ENCODE measurements around the gene TMC1.

The TMC1 gene

DNA sequence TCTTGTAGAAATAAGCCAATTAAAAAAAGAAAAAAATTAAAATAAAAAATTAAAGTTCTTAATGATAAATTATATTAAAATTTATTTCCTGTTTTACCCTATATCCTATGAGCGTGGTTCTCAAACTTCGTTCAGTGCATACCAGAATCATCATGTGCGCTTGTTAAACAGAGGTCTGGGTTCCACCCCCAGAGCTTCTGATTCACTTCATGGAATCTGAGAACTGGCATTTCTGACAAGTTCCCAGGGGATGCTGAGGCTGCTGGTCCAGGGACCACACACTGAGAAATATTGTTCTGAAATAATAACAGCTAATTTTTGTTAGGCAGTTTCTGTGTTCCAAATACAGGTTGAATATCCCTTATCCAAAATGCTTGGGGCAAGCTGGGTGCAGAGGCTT lies 79.3 kb downstream of the TMC1 start:
- no peak for DNase-seq (ENCODE audit: low read depth in 4 of 4, low spot score in 1 of 4)

DNA sequence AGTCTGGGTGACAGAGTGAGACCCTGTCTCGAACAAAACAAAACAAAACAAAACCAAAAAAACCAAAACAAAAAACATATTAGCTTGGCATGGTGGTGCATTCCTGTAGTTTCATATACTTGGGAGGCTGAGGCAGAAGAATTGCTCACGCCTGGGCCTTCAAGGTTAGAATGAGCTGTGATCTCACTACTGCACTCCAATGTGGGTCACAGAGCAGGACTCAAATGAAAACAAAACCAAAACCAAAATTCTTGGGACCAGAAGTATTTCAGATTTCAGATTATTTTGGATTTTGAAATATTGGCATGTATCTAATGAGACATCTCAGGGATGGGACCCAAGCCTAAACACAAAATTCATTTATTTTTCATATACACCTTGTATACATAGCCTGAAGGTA lies 80.2 kb downstream of the TMC1 start:
- no peak for DNase-seq (ENCODE audit: low read depth in 4 of 4, low spot score in 1 of 4)

DNA sequence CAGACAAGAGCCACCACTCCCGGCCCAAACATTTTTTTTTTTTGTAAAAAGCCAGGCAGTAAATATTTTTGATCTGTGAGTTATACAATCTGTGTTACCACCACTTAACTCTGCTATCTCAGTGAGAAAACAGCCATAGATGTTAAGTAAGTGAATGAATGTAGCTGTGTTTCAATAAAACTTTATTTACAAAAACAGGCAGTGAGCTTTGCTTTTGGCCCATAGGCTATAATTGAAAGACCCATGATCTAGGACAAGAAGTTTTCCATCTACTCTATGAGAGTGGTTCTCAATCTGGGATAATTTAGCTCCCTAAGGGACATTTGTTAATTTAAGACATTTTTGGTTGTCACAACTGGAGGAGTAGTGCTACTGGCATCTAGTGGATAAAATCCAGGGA lies 91.0 kb downstream of the TMC1 start:
- no peak for DNase-seq (ENCODE audit: low read depth in 4 of 4, low spot score in 1 of 4)

DNA sequence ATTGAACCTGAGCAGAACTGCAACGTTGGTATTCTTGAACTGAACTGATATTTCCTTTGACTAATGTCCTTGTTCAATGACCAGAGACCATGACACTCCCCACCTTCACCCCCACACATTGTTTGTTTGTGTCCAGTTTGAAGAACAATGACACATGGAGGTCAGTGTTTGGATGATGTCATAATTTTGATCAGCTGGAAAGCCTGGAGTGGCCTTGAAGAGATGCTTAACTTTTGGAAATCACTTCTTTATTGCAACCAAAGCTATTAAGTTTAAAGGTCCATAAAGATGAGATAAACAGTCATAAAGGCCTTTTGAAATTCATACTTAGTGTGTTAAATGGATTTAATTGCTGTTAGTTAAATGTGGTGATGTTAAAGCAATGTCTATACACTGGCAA lies 92.7 kb downstream of the TMC1 start:
- no peak for DNase-seq (ENCODE audit: low read depth in 4 of 4, low spot score in 1 of 4)

DNA sequence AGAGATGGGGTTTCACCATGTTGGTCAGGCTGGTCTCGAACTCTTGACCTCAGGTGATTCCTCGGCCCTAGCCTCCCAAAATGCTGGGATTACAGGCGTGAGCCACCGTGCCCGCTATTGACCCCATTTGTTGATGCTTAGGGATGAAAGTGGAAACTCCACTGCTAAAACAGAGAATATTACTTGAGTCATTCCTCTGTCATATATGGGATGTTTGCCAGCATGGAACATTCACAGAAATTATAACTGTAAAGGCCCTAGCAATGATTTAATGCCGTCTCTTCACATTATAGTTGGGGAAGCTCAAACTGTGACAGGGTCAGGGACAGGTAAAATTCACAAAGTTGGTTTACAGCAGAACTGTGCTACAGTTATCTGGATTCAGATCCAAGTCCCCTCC lies 94.5 kb downstream of the TMC1 start:
- no peak for DNase-seq (ENCODE audit: low read depth in 4 of 4, low spot score in 1 of 4)

DNA sequence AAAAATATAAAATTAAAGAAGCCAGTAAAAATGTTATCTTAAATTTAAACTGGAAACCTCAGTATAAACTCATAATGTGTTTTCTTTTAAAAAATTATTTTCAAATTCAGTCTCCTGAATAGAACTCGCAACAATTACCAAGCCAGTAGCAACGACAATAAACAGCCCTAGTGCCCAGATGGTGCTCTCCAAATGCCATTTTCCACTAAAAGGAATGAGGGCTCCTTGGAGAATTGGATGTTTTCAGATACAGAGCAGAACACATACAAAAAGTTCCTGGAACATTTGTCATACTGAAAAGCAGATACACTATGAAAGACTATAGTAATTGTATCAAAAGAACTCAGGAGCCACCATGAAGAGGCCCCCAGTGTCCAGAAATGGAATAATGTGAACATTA lies 97.4 kb downstream of the TMC1 start:
- DNase-seq (ENCODE audit: low read depth in 4 of 4, low spot score in 1 of 4): no peak

DNA sequence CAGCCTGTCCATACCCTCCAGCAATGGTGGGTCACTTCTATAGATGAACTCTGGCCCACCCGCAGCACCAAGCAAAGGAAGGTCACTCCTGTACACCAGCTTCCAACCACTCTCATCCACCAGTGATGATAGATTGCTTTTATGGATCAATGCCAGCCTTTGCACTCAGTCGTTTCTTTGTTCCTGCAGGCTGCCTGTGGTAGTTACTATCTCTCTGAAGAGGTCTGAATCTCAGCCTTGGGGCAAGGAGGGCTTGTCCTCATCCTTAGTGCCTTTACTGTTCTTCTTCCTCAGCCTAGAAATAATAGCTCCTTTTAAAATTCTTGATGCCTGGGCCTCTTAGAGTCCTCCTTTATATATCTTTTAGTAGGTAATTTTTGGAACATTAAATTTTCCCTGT lies 100.8 kb downstream of the TMC1 start:
- DNase-seq (ENCODE audit: low read depth in 4 of 4, low spot score in 1 of 4): no peak

DNA sequence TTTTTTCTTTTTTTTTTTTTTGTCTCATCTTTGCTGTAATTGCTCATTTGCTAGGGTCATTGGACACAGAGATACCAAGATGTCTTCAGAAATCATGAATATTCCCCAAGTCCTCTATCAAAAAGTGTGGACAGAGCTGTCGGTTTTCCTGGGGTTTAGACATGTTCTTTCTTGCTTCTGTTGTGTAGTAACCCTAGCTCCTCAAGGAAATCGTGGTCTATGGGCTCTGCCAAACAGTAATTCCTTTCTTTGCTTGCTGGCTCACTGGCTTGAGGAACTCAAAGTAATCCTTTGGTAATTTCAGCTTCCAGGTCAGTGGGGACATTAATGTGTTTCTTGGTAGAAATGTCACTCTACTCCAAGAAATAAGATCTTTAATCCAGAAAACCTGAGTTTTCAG lies 101.7 kb downstream of the TMC1 start:
- no peak for DNase-seq (ENCODE audit: low read depth in 4 of 4, low spot score in 1 of 4)

DNA sequence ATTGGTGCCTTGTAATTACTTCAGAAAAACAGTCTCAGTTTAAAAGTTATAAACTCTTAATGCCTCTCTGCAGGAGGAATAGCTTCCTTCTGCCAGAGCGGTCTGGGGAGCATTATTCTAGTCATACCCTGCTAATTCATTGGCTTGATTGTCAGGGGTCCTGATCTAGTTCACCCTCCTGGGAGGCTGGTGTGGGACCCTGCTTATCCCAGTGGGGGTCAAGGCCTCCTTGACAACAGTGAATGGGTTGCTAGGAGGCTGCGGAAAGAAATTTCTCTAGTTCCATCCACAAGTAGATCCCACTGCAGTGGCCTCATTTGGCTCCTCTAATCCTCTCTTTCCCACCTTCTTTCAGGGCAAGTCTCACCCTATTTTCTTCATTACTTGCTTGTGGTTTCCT lies 105.7 kb downstream of the TMC1 start:
- DNase-seq (ENCODE audit: low read depth in 4 of 4, low spot score in 1 of 4): no peak

DNA sequence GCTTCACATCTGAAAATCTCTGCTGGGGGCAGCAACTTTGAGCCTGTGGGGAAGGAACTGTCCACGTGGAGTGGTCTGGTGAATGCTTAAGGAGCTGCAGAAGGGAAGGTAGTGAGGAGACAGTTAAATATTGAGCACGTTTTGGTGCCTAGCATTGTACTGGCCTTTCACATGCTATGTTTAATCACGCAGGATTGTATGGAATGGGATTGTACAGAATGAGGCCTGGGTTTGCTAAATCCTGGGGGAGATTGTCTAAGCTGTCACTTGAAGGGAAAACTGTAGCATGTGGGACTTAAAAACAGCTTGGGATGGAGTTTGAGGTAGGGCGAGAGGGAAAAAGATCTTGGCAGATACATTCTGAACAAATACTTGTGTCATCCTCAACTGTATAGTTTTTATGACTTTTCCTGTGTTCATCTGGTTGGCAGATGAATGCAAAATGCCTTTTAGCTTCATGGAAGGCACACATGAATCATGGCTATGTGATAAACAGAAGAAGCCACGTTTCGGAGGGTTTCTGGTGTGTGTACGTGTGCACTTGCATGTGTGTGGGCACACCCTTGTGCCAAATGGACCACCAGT lies 106.6 kb downstream of the TMC1 start:
- no peak for DNase-seq (ENCODE audit: low read depth in 4 of 4, low spot score in 1 of 4)

DNA sequence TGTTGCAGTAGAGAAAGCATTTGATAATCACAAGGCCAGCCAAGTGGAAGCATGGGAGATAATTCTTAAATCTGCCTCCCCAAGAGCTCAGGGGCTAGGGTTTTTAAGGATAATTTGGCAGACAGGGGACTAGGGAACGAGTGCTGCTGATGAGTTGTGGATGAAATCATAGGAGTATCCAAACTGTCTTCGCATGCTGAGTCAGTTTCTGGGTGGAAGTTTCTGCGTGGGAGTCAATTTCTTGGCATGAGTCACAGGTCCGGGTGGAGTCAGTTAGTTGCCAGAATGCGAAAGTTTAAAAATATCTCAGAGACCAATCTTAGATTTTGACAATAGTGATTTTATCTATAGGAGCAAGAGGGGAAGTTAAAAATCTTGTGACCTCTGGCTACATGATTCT lies 112.6 kb downstream of the TMC1 start:
- DNase-seq (ENCODE audit: low read depth in 4 of 4, low spot score in 1 of 4): no peak

DNA sequence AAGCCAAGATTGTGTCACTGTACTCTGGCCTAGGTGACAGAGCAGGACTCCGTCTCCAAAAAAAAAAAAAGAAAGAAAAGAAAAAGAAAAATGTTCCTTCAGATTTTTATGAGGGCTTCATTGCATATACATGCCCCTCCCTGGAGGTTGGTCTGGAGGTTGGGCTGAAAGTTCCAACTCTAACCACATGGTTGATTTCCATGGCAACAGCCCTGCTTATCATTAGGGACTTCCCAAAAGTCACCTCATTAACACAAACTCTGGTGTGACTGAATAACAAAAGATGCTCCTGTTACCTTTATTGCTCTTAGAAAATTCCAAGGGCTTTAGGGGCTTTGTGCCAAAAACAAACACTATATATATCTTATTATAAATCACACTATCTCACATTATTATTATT lies 113.8 kb downstream of the TMC1 start:
- no peak for DNase-seq (ENCODE audit: low read depth in 4 of 4, low spot score in 1 of 4)

DNA sequence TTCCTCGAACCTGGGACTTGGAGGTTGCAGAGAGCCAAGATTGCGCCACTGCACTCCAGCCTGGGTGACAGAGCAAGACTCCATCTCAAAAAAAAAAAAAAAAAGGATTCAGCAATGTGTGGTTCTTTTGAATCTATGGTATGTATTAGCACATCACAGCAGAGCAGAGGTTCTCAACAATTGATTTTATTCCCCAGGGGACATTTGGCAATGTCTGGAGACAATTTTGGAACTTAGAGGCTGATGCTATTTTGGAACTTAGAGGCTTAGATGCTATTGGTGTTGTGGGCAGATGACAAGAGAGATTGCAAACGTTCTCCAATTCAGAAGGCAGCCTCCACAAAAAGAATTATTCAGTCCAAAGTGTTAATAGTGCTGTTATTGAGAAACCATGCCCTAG lies 115.2 kb downstream of the TMC1 start:
- no peak for DNase-seq (ENCODE audit: low read depth in 4 of 4, low spot score in 1 of 4)

DNA sequence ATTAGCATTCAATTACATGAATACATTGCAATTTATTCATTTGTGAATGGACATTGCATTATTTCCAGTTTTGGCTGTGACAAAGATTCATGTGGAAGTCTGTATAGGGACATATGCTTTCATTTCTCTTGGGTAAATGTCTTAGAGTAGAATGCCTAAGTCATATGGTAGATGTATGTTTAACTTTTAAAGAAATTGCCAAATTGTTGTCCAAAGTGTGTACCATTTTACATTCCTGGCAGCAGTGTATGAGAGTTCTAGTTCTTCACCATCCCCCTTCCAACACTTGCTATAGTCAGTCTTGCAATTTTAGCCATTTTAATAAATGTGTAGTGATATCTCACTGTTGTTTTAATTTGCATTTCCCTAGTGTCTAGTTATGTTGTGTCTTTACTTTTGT lies 122.2 kb downstream of the TMC1 start:
- DNase-seq (ENCODE audit: low read depth in 4 of 4, low spot score in 1 of 4): no peak

DNA sequence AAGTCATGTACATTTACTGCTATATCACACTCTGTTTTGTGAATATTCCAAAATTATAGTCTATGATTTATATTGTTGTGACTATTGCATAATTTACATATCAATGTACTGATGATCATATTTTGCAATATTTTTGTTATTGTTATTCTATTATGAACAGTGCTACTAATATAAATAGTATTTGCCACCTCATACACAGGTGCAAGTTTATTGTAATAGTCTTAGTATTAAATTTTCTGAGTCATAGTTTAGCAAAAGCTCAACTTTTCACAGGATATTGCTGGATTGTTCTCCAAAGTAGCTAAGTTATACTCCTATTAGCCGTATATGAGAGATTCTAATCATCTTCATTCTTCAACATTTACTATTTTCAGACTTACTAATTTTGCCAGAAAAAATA lies 124.7 kb downstream of the TMC1 start:
- no peak for DNase-seq (ENCODE audit: low read depth in 4 of 4, low spot score in 1 of 4)

DNA sequence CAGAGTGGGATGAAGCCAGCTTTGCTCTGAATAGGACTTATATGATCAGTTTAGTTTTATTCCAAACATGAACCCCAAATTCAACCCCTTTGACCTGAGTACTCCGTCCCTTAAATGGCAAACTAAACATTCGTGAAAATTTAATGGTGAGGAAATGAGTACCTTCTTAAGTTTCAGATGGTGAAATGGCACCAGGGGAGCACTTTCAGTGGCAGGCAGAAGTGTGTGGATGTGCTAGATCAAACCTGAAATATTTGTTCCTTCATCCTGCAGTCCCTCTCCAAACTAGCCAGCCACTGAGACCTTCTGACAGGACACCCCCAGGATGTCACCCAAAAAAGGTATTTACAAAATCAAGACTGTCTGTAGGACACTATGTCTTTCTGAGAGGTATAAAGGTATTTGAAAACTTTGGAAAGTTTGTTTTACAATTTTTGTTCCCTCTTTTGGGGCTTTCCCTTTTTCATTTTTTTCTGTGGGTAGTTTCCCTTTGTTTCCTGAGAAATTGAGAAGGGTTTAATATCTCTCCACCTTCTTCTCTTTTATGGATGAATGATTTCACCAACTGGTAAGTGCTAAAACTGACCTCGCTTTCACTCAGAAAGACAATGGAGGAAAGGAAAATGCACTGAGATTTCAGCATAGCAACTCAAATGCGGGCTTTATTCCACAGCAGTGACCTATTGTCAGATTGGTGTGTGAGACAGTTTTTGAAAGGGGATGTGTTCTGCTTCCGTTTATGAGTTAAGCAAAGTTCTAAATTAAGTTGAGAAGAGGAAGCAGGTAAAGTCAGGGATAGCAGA lies 127.1 kb downstream of the TMC1 start:
- DNase-seq (ENCODE audit: low read depth in 4 of 4, low spot score in 1 of 4): no peak

DNA sequence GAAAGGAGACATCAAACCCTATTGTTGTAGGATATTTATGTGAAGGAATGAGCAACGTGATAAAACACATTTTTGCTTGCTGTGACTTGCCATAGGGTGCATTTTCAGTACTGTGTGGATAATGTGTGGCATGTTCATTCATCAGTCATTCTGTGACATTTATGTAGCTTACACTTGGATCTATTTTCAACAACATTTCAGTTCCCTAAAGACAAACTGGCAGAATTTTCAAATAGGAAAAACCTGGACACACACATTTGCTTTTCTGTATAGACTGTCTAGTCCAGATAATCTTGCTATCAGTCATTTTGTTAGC lies 127.7 kb downstream of the TMC1 start:
- DNase-seq (ENCODE audit: low read depth in 4 of 4, low spot score in 1 of 4): no peak

DNA sequence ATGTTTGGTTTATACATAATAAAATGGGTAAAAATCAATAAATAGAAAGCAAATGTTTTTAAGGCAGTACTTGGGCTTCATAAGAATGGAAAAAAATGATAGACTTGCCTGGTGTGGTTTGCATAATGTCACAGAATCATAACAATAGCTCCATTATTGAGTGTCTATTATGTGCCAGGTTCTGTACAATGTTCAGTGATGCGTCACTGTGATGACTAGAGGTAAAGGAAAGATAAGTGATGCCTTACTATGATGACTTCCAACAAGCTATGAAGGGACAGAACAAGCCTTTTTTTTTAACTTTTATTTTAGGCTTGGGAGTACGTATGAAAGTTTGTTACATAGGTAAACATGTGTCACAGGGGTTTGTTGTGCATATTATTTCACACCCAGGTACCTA lies 128.8 kb downstream of the TMC1 start:
- DNase-seq (ENCODE audit: low read depth in 4 of 4, low spot score in 1 of 4): no peak

DNA sequence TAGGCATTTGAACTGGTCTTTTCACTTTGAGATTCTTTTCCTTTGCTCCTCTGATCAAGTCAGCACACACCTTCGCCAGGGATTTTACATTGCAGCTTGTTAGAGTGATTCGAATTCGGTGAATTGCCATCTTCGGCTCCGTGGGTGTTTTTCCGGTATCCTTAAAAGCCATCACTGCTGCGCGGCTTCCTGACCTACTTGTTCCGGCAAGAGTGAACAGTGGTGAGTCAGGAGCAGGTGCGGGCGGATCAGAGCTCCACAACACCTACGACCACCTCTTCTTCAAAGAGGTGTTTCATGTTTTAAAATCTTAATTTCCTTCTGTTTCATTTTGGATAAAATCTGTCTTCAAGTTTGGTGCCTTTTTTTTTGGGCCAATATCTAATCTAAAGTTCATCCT lies 134.6 kb downstream of the TMC1 start:
- DNase-seq (ENCODE audit: low read depth in 4 of 4, low spot score in 1 of 4): no peak

DNA sequence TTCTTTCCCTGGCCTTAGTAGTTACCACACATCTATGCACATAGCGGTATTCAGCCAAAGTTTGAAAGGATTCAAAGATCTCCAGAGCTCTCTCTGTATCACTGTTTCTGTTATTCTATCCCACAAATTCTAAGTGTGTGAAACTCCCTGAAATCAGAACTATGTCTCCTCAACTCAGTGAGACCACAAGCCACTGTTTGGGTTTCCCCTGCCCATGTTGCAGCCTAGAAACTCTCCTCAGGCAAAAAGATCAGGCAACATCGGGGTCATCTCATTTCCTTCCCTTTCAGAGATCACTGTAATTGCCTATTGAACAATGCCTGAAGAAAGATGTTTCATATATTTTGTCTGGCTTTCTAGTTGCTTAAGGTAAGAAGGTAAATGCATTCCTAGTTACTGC lies 135.6 kb downstream of the TMC1 start:
- no peak for DNase-seq (ENCODE audit: low read depth in 4 of 4, low spot score in 1 of 4)

DNA sequence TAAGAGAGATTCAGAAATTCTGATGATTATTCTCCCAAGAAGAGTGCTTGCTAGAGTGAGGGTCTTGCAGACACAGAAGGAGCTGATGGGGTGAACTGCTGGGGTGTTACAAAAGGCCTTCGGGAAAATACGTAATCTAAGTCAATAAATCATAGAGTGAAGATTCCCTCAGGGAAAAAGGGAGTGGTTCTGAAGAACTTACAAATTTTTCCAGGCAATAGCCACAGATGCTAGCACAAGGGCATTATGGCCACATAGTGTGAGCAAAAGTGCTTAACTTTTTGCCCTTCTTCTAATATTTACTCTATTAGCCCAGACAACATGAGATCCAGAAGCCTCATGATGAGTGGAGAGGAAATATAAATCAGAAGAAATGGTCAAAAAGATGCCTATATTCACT lies 137.3 kb downstream of the TMC1 start:
- no peak for DNase-seq (ENCODE audit: low read depth in 4 of 4, low spot score in 1 of 4)

DNA sequence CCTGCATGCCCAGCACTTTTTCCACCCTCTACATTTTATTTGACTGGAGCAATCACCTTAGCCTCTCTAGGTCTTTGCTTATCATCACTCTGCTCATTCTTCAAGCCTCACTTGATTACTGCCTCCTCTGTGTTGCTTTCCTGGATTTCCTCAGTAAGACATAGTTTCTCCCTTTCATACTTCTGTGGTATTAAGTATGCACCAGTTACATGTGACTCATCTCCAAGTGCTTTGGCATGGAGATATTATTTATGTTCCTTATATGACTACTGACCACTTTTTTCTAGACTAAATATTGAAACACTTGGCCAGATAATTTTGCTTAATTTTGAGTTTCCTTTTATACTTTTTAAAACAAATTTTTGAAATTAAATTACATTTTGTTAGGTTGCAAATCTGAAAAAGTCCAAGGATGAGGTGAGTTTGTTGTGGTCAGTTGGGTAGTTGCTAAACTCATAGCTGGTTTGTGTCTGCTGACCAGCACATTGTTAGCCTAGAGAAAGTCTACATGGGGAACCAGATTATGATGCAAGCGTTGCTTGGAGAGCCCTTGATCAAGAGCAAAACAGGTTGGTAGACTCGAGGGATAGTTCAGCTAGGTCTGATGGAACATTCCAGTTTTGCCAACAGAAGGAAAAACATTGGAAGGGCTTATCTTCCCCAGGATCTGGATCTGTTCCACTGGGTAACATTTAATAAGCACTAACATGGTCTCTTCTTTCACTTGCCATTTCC lies 140.2 kb downstream of the TMC1 start:
- no peak for DNase-seq (ENCODE audit: low read depth in 4 of 4, low spot score in 1 of 4)

DNA sequence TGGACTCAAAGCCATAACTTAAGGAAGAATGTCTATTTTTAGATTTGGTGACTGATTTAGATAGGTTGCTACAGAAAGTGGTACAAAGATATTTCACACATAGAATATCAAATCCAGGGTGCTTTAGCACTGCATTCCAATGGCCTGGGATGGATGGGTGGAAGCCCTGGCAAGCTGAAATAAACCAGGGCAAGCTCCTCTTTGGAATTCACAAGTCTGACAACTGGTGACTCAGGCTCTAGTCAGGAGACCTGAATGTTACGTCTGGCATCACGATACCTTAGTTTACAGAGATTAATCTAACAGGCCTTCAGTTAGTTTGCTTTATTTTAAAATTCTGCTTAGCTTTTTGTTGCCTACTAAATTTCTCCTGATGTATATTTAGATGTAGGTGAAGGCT lies 144.0 kb downstream of the TMC1 start:
- no peak for DNase-seq (ENCODE audit: low read depth in 4 of 4, low spot score in 1 of 4)
